ENCODE measurements around the gene KRT7.

- TF ChIP-seq CTCF (IDR thresholded peaks at IDR 0.05) (no peak), POLR2A (IDR thresholded peaks at IDR 0.05) (no peak), EP300 (IDR thresholded peaks at IDR 0.05) (no peak)
Measured at GRCh38 chr12:52259657-52260243, 26.7 kb downstream of the KRT7 start.

Data from tibial nerve (tissue), 4 donors.